Prostate gland (tissue), 2 donors: ENCODE data around the gene CCDC13. TPM values are rescaled to one million over a fixed set of nuclear protein-coding genes. Genes with fewer than 3 reads are reported as not detected.

Experiments
- DNase-seq: peaks from one replicate; pipeline ENCODE4 v3.0.0-alpha.2; 2019; ENCODE audit warnings: low spot score
- H3K27ac ChIP-seq, 2 donors: fragments of 200-600 bp; sonication (generic); 2 replicates each; pipeline ENCODE4 v1.5.1; 2017 to 2019
- H3K27me3 ChIP-seq: fragments of 200-600 bp; sonication (generic); replicated peaks from 2 replicates; pipeline ENCODE4 v1.5.1; 2019; ENCODE audit not compliant: insufficient read depth
- H3K36me3 ChIP-seq, 2 donors: fragments of 200-600 bp; sonication (generic); 1 replicate in 1 of 2; 2 replicates in 1 of 2; pipeline versions ENCODE4 v1.5.1 to v1.8.1; 2017 to 2019
- H3K4me1 ChIP-seq: fragments of 200-600 bp; sonication (generic); replicated peaks from 2 replicates; pipeline ENCODE4 v1.5.1; 2019
- H3K4me3 ChIP-seq, 2 donors: fragments of 200-600 bp; sonication (generic); 2 replicates each; pipeline ENCODE4 v1.5.1; 2017 to 2019
- H3K9me3 ChIP-seq: fragments of 200-600 bp; sonication (generic); 2 replicates; pipeline ENCODE4 v1.5.1; 2017
- CTCF ChIP-seq, 4 experiments: fragments of 200-600 bp in 2 of 4; fragments of 450-650 bp in 2 of 4; sonication (generic) in 2 of 4; IDR thresholded peaks; 1 replicate in 3 of 4; 2 replicates in 1 of 4; pipeline ENCODE4 v1.5.1; 2016 to 2019; ENCODE audit warnings: antibody characterized with exemption in 4 of 4, mild to moderate bottlenecking in 2 of 4, moderate library complexity in 2 of 4
- POLR2A ChIP-seq: fragments of 450-650 bp; IDR thresholded peaks from one replicate; pipeline ENCODE4 v1.6.1; 2016; ENCODE audit warnings: antibody characterized with exemption, mild to moderate bottlenecking
- POLR2AphosphoS5 ChIP-seq: sonication (generic); formaldehyde crosslinking; IDR thresholded peaks from one replicate; pipeline ENCODE4 v1.6.1; 2017; ENCODE audit warnings: antibody characterized with exemption
- WGBS: methylation state at CpG from one replicate; pipeline ENCODE4 v1.1.5; 2018; 5-methylcytosine and 5-hydroxymethylcytosine counted together
- intact Hi-C: fragments of 100-400 bp; cut with DNase I; formaldehyde crosslinking; loops from one replicate; pipeline ENCODE4 v1.14.2; 2022
- total RNA-seq, 2 donors: library from RNA; depleted of rRNA; stranded (reverse); fragments of >200 nt; gene quantifications; one replicate each; pipeline ENCODE4 v1.1.0, GENCODE V29; 2016

CCDC13 gene
- total RNA-seq, 2 donors from 2014 or later: 2.4 to 6.5 TPM

DNA sequence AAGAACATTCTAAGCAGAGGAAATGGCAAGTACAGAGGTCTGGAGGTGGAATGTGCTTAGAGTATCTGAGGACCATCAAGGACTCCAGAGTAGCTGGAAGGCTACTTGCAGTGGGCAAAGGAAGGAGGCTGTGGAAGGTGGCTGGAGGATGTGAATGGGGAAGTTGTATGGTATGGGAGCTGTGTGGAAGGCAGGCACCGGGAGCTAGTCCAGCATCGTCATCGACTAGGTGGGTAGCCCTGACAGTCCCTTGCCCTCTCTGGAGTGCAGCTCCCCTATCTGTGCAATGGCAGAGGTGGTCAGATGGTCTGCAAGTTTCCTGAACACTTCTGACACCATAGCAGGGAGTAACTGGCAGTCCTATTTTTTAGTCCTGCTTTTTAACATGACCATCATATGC lies 19.3 kb downstream of the CCDC13 start:
- TF ChIP-seq POLR2AphosphoS5 (no peak), POLR2A (no peak), CTCF (IDR thresholded peaks at IDR 0.05) (no peak)
- Histone ChIP-seq H3K27me3 (no peaks in the 10 kb centered on the region), H3K9me3 (no peaks in the 10 kb centered on the region), H3K27ac (no peak overlapping the region), H3K36me3 (no peaks in the 10 kb centered on the region), H3K4me1 (no peaks in the 10 kb centered on the region), H3K4me3 (no peak overlapping the region)
- DNase-seq: no peak
- 95% methylated on average over 3 of the region's 3 CpGs for WGBS
- intact Hi-C loops: no loop called here

DNA sequence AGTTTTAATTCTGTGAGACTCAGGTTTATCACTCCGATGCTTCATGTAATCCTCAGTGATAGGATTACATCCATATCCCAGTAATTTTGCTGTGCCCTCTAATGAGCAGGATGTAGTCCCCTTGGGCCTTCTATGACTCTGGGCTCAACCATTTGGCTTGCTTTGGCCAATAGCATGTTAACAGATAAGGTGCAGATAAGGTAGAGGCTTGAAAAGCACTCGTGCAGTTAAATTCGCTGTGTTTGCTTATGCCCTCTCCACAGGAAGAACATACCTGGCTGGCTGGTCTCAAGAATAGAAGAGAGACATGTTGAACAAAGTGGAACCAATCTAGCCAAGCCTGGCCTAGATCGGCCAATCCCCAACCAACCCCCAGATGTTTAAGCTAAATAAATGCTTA lies 20.1 kb downstream of the CCDC13 start:
- Histone ChIP-seq H3K4me1 (no peaks in the 10 kb centered on the region), H3K4me3 (no peak overlapping the region), H3K9me3 (no peaks in the 10 kb centered on the region), H3K36me3 (no peaks in the 10 kb centered on the region), H3K27ac (no peak overlapping the region), H3K27me3 (no peaks in the 10 kb centered on the region)
- 94% methylated on average over 4 of the region's 4 CpGs for WGBS
- TF ChIP-seq CTCF (IDR thresholded peaks at IDR 0.05): no peak
- TF ChIP-seq POLR2A: no peak
- TF ChIP-seq POLR2AphosphoS5: no peak
- intact Hi-C loops: no loop called here
- no peak for DNase-seq

DNA sequence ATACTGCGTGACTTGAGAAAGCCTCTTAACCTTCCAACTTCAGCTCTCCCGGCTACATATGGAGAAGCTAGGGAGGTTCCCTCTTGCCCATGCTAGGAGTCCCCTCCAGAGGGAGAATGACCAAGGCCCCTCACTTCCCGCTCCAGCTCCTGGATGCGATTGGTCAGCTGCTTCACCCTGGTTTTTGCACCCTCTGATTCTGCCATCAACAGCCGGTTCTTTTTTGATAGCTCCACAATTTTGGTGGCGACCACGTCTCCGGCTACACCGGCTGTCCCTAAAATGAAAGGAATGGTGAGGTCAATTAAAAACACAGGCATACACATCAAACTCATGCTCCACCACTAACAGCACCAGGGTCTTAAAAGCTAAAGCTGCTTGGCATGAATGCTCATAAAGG lies 20.6 kb downstream of the CCDC13 start:
- DNase-seq: no peak
- Histone ChIP-seq H3K4me3 (no peak overlapping the region), H3K36me3 (no peaks in the 10 kb centered on the region), H3K27ac (no peak overlapping the region), H3K9me3 (no peaks in the 10 kb centered on the region), H3K27me3 (no peaks in the 10 kb centered on the region), H3K4me1 (no peaks in the 10 kb centered on the region)
- intact Hi-C loops: no loop called here
- 98% methylated on average over 9 of the region's 9 CpGs for WGBS
- TF ChIP-seq CTCF (IDR thresholded peaks at IDR 0.05) (no peak), POLR2A (no peak), POLR2AphosphoS5 (no peak)

DNA sequence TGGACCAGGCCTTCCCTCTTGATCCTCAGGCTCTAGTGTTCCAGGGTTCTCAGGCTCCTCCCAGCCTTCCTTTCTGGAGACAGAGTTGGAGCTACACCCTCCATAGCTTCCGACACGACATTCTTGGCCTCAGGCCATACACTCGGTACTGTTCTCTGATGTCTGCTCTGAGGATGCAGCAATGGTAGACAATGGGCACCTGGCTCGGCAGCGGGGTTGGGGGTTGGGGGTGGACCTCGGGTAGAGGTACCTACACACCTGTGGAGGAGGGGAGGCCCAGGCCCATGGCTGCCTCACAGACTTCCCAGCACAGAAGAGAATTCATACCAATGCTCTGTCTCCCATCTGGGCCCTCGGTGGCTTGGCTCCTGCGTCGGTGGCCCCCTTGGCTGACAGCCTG lies 21.4 kb downstream of the CCDC13 start:
- H3K4me1 ChIP-seq: peaks cover 5% of the 10 kb centered on the region
- no peak for DNase-seq
- no peaks in the 10 kb centered on the region for H3K9me3 ChIP-seq
- H3K27me3 ChIP-seq: no peaks in the 10 kb centered on the region
- H3K36me3 ChIP-seq: no peaks in the 10 kb centered on the region
- intact Hi-C loops: no loop called here
- H3K4me3 ChIP-seq: no peak overlapping the region
- TF ChIP-seq POLR2AphosphoS5 (no peak), POLR2A (no peak), CTCF (IDR thresholded peaks at IDR 0.05) (no peak)
- H3K27ac ChIP-seq: no peak overlapping the region
- WGBS: 33% methylated on average over 8 of the region's 9 CpGs

DNA sequence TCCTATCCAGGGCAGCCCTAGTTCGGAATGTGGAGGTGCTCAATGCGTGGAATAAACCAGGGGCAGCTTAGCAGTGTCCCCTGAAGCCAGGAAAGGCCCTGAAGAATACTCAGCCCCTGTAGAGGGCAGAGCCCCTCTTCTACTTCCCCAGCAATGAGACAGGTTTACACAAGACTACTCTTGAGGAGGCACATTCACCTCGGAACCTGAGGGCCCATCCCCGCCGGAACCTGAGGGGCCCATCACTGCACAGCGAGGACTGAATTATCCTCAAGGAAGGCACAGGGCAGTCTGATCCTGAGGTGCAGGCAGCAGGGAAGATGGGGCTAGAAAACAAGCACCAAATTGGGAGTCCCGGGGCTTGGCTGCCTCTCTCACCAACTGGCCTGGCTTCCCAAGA lies 22.2 kb downstream of the CCDC13 start:
- Histone ChIP-seq H3K27ac (no peak overlapping the region), H3K36me3 (no peaks in the 10 kb centered on the region), H3K9me3 (no peaks in the 10 kb centered on the region), H3K4me1 (peaks cover 12% of the 10 kb centered on the region), H3K27me3 (no peaks in the 10 kb centered on the region), H3K4me3 (no peak overlapping the region)
- DNase-seq: no peak
- TF ChIP-seq POLR2AphosphoS5: no peak
- no peak for TF ChIP-seq POLR2A
- no peak for TF ChIP-seq CTCF (IDR thresholded peaks at IDR 0.05)
- intact Hi-C loops: no loop called here
- WGBS: 95% methylated on average over 7 of the region's 7 CpGs
